GM12891 (cell line): Measurements from ENCODE around the gene GSC2.

Experiments
- DNase-seq: peaks from one replicate; pipeline ENCODE4 v3.0.0; 2011; ENCODE audit warnings: low spot score; ENCODE audit not compliant: insufficient read length
- FAIRE-seq: peaks from 2 replicates; lab custom pipeline; 2011; peaks lifted over from hg19 to GRCh38; lab: Jason Lieb, UNC
- PAX5 ChIP-seq: IDR thresholded peaks from 2 replicates; pipeline ENCODE4 v1.6.1; 2011; ENCODE audit warnings: low read length, moderate library complexity, mild to moderate bottlenecking; ENCODE audit not compliant: insufficient read depth, severe bottlenecking
- POLR2A ChIP-seq: IDR thresholded peaks from 2 replicates; pipeline ENCODE4 v1.6.1; 2011; ENCODE audit warnings: low read depth, low read length, control low read depth
- POLR2AphosphoS5 ChIP-seq: IDR thresholded peaks from 2 replicates; pipeline ENCODE4 v1.6.1; 2011; ENCODE audit warnings: low read depth, low read length, control low read depth
- POU2F2 ChIP-seq: IDR thresholded peaks from 2 replicates; pipeline ENCODE4 v1.6.1; 2011; ENCODE audit warnings: low read depth, mild to moderate bottlenecking, control low read depth, low read length, moderate library complexity
- SPI1 ChIP-seq: IDR thresholded peaks from 2 replicates; pipeline ENCODE4 v1.6.1; 2011; ENCODE audit warnings: low read depth, low read length, control low read depth
- TAF1 ChIP-seq: IDR thresholded peaks from 2 replicates; pipeline ENCODE4 v1.6.1; 2011; ENCODE audit warnings: low read depth, low read length, control low read depth

The GSC2 gene

GRCh38 chr22:19108807-19109197, 41.3 kb downstream of the GSC2 start:
- no peak for FAIRE-seq
- no peak for TF ChIP-seq POU2F2
- no peak for TF ChIP-seq PAX5
- no peak for TF ChIP-seq TAF1
- no peak for TF ChIP-seq POLR2AphosphoS5
- TF ChIP-seq POLR2A: no peak
- no peak for TF ChIP-seq SPI1
- no peak for DNase-seq

- TF ChIP-seq SPI1 (no peak), PAX5 (no peak), POLR2A (no peak), POLR2AphosphoS5 (no peak), POU2F2 (no peak), TAF1 (no peak)
- DNase-seq (no peak), FAIRE-seq (no peak)
These were observed 42.4 kb downstream of the GSC2 start for GRCh38 chr22:19107730-19108074.

- TF ChIP-seq POLR2AphosphoS5 (no peak), TAF1 (no peak), POLR2A (no peak), POU2F2 (no peak), PAX5 (no peak), SPI1 (no peak)
- no peak for FAIRE-seq
These were observed 43.0 kb downstream of the GSC2 start for GRCh38 chr22:19106886-19107729.

GRCh38 chr22:19105867-19106802, 44.0 kb downstream of the GSC2 start:
- TF ChIP-seq POLR2A (no peak), SPI1 (no peak), POLR2AphosphoS5 (no peak), PAX5 (no peak), POU2F2 (no peak), TAF1 (no peak)
- FAIRE-seq (no peak), DNase-seq (no peak)

More at GRCh38 chr22:19106886-19107729, 43.0 kb downstream of the GSC2 start:
- DNase-seq: no peak

- TF ChIP-seq TAF1 (no peak), POLR2AphosphoS5 (no peak), POU2F2 (no peak), POLR2A (no peak), PAX5 (no peak), SPI1 (no peak)
- FAIRE-seq (no peak), DNase-seq (no peak)
These were observed 44.6 kb downstream of the GSC2 start for GRCh38 chr22:19105456-19105855.

GRCh38 chr22:19103880-19104821, 45.9 kb downstream of the GSC2 start:
- TF ChIP-seq POLR2A (no peak), POLR2AphosphoS5 (no peak), TAF1 (no peak), PAX5 (no peak), POU2F2 (no peak), SPI1 (no peak)
- DNase-seq: no peak

GRCh38 chr22:19098157-19098556, 51.9 kb downstream of the GSC2 start:
- no peak for TF ChIP-seq POU2F2
- TF ChIP-seq POLR2A: no peak
- TF ChIP-seq POLR2AphosphoS5: no peak
- TF ChIP-seq SPI1: no peak
- TF ChIP-seq PAX5: no peak
- no peak for TF ChIP-seq TAF1
- no peak for FAIRE-seq
- DNase-seq: no peak

More at GRCh38 chr22:19103880-19104821, 45.9 kb downstream of the GSC2 start:
- FAIRE-seq: no peak

GRCh38 chr22:19097518-19097917, 52.6 kb downstream of the GSC2 start:
- DNase-seq (no peak), FAIRE-seq (no peak)
- TF ChIP-seq POLR2A: no peak
- no peak for TF ChIP-seq POLR2AphosphoS5
- no peak for TF ChIP-seq POU2F2
- TF ChIP-seq TAF1: no peak
- no peak for TF ChIP-seq SPI1
- no peak for TF ChIP-seq PAX5
